ENCODE measurements around the gene MECR. TPM values are rescaled to one million over a fixed set of nuclear protein-coding genes. Genes with fewer than 3 reads are reported as not detected.

Gene MECR
- total and polyA plus RNA-seq, 10 of the 15 experiments (the other 5 are each of a cell fraction or from before 2014, with no cell fraction given) = 7.6 to 66.3 (median 38.7) TPM

GRCh38 chr1:29202053-29202452 lies 28.7 kb downstream of the MECR start (continued):
- no peak for TF ChIP-seq PBX3 (IDR thresholded peaks at IDR 0.05; ENCODE audit: insufficient replicate concordance, low read depth, low read length)

- RAD21 ChIA-PET (ENCODE audit: unreplicated experiment) = interaction anchor here (0.6 to 3.6 kb wide), 13 partner anchors 20 to 418 kb away, joined by 3 to 91 read pairs (median 6); partner anchors contain the start of gene SRSF4
- intact Hi-C loops (cut with micrococcal nuclease; ENCODE audit: unreplicated experiment) (loop anchor here (5.0 to 10.0 kb wide), 3 partner anchors 79 to 417 kb away; partner anchors contain the start of gene TMEM200B), in situ Hi-C loops (cut with MboI) (no loop called here)
- DNase-seq (ENCODE audit: low read depth, low spot score) (no peak), ATAC-seq (no peak), FAIRE-seq (no peak)
- Histone ChIP-seq H3K79me2 (ENCODE audit: control insufficient read depth, insufficient read depth, low read length) (no peaks in the 10 kb centered on the region), H3K4me2 (ENCODE audit: control insufficient read depth, insufficient read depth) (no peak overlapping the region), H3K9ac (ENCODE audit: control insufficient read depth, insufficient read depth, low read length) (no peak overlapping the region), H4K20me1 (ENCODE audit: control insufficient read depth, insufficient read depth) (no peaks in the 10 kb centered on the region), H3K36me3 (ENCODE audit: control insufficient read depth in 2 of 2, insufficient read depth in 2 of 2, low read length in 1 of 2) (peaks cover 6 to 27% of the 10 kb centered on the region in 2 experiments), H3K9me3 (replicated peaks; ENCODE audit: control insufficient read depth, insufficient read depth, low read length) (no peaks in the 10 kb centered on the region), H3K4me3 (no peak overlapping the region), H3K27ac (ENCODE audit: control insufficient read depth, insufficient read depth) (no peak overlapping the region), H3K27me3 (replicated peaks in 1 of 2; ENCODE audit: control insufficient read depth in 2 of 2, insufficient read depth in 2 of 2, low read length in 1 of 2) (no peaks in the 10 kb centered on the region), H2AFZ (ENCODE audit: control insufficient read depth, low read depth, low read length) (no peak overlapping the region), H3K4me1 (ENCODE audit: control insufficient read depth, insufficient read depth, low read length) (peaks cover 3% of the 10 kb centered on the region; the same call in 1 of the 2 replicates)
- 89% methylated on average over 6 of the region's 6 CpGs for WGBS (ENCODE audit: insufficient coverage, insufficient replicate concordance, low lambda C conversion rate, missing lambda C conversion rate)
- no peak for TF ChIP-seq PML (IDR thresholded peaks at IDR 0.05; ENCODE audit: low read length)
- TF ChIP-seq MAX (IDR thresholded peaks at IDR 0.05; ENCODE audit: low read depth, low read length) = no peak
- no peak for TF ChIP-seq FOXK2 (IDR thresholded peaks at IDR 0.05)
- no peak for TF ChIP-seq RBBP5 (conservative IDR thresholded peaks at IDR 0.05)
- TF ChIP-seq KDM1A (IDR thresholded peaks at IDR 0.05; ENCODE audit: borderline replicate concordance) = no peak
- no peak for TF ChIP-seq SUZ12 (IDR thresholded peaks at IDR 0.05; ENCODE audit: unreplicated experiment)
- TF ChIP-seq IRF3 (IDR thresholded peaks at IDR 0.05) = no peak
- TF ChIP-seq MYB (IDR thresholded peaks at IDR 0.05; ENCODE audit: borderline replicate concordance, low read depth, low read length) = no peak
- TF ChIP-seq NFIC (IDR thresholded peaks at IDR 0.05; ENCODE audit: low read depth, low read length) = no peak
- no peak for TF ChIP-seq CBX5 (IDR thresholded peaks at IDR 0.05; ENCODE audit: low read depth)
- no peak for TF ChIP-seq NKRF (conservative IDR thresholded peaks at IDR 0.05)
- no peak for TF ChIP-seq RAD51 (IDR thresholded peaks at IDR 0.05)
- no peak for TF ChIP-seq TAF1 (IDR thresholded peaks at IDR 0.05; ENCODE audit: borderline replicate concordance, low read depth, low read length)
- no peak for TF ChIP-seq ATF2 (IDR thresholded peaks at IDR 0.05; ENCODE audit: low read length)
- CTCF ChIA-PET = interaction anchor here (1.0 to 6.0 kb wide), 30 partner anchors 10 to 414 kb away, joined by 3 to 173 read pairs (median 6); partner anchors contain the start of genes MECR and SRSF4
- SMC1A ChIA-PET (ENCODE audit: uncharacterized antibody, unreplicated experiment) = interaction anchor here (0.8 to 8.3 kb wide), 18 partner anchors 9 to 426 kb away, joined by 3 to 127 read pairs (median 4); partner anchors contain the start of genes EPB41, MECR and SRSF4
- BruUV-seq (replicated peaks) = no TSS peak
- POLR2A ChIA-PET = interaction anchor here (1.1 to 1.5 kb wide), 2 partner anchors 22 to 317 kb away, joined by 3 to 9 read pairs; no protein-coding TSS in a partner anchor
These were observed 29.1 kb downstream of the MECR start for GRCh38 chr1:29201595-29202051.
